Loucy (cell line): Measurements from ENCODE around the gene GID8.

Experiments used
- CTCF ChIP-seq: fragments of 200-600 bp; sonication (generic); conservative IDR thresholded peaks from 2 replicates; pipeline ENCODE4 v1.5.1; 2014; ENCODE audit warnings: mild to moderate bottlenecking, antibody characterized with exemption, low read length
- EZH2phosphoT487 ChIP-seq: fragments of 200-600 bp; IDR thresholded peaks from 2 replicates; pipeline ENCODE4 v1.6.1; 2018; ENCODE audit warnings: antibody characterized with exemption, mild to moderate bottlenecking, moderate library complexity, borderline replicate concordance

- TF ChIP-seq EZH2phosphoT487, result no peak
- no peak for TF ChIP-seq CTCF
Observed at GRCh38 chr20:62892348-62893304, 45.3 kb upstream of the GID8 start.
